Measurements from ENCODE around the gene TANGO2. TPM values are rescaled to one million over a fixed set of nuclear protein-coding genes. Genes with fewer than 3 reads are reported as not detected.

Gene TANGO2
- total and polyA plus RNA-seq, 9 of the 15 experiments (the other 6 are each of a cell fraction or from before 2014, with no cell fraction given): 15.5 to 94.9 (median 70.1) TPM

DNA sequence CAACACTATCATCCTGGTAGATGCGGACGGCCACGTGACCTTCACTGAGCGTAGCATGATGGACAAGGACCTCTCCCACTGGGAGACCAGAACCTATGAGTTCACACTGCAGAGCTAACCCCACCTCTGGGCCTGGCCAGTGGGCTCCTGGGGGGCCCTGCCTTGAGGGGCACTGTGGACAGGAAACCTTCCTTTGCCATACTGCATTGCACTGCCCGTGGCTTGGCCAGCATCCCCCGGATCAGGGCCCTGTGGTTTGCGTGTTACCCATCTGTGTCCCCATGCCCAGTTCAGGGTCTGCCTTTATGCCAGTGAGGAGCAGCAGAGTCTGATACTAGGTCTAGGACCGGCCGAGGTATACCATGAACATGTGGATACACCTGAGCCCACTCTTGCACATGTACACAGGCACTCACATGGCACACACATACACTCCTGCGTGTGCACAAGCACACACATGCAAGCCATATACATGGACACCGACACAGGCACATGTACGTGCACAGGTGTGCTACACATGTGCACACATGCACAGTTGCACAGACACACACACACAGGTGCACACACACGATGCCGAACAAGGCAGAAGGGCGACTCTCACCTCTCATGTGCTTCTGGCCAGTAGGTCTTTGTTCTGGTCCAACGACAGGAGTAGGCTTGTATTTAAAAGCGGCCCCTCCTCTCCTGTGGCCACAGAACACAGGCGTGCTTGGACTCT, 43.8 kb downstream of the TANGO2 start:
- H3K4me1 ChIP-seq (replicated peaks in 1 of 2; ENCODE audit: control insufficient read depth in 2 of 2, insufficient read depth in 2 of 2, low read length in 2 of 2): peaks cover 8 to 56% of the 10 kb centered on the region in 2 experiments
- intact Hi-C loops (cut with micrococcal nuclease) (no loop called here), in situ Hi-C loops (cut with MboI) (no loop called here)
- H3K36me3 ChIP-seq (ENCODE audit: control insufficient read depth, insufficient read depth, low read length): peaks cover 48% of the 10 kb centered on the region
- H4K20me1 ChIP-seq (replicated peaks; ENCODE audit: control insufficient read depth, insufficient read depth, low read length): peaks cover 22% of the 10 kb centered on the region; the same call in 1 of the 2 replicates
- peaks cover 17% of the 10 kb centered on the region for H3K9me1 ChIP-seq (ENCODE audit: control insufficient read depth, insufficient read depth, low read length)
- H3K9ac ChIP-seq (ENCODE audit: insufficient read depth in 1 of 2, low read depth in 2 of 2, low read length in 2 of 2): peak overlapping the region in 1 of 2 experiments; percentile 59; a peak in 1 of 4 replicates
- H3K27me3 ChIP-seq (ENCODE audit: control insufficient read depth in 2 of 2, insufficient read depth in 2 of 2, low read length in 2 of 2): no peaks in the 10 kb centered on the region
- DNase-seq (ENCODE audit: extremely low read depth in 1 of 4, low spot score in 3 of 4) (no peak), ATAC-seq (no peak), FAIRE-seq (no peak)
- no peaks in the 10 kb centered on the region for H3K9me3 ChIP-seq (replicated peaks; ENCODE audit: control insufficient read depth, insufficient read depth, low read depth, low read length)
- H2AFZ ChIP-seq (ENCODE audit: low read depth, low read length): no peak overlapping the region
- 87% methylated on average over 18 of the region's 18 CpGs for WGBS (ENCODE audit: insufficient coverage, low coverage, missing lambda C conversion rate)
- no peak overlapping the region for H3K4me2 ChIP-seq (ENCODE audit: insufficient read depth, low read length)
- H3K27ac ChIP-seq (ENCODE audit: extremely low read depth, low read depth, low read length): no peak overlapping the region
- POLR2A ChIA-PET: interaction anchor here (0.6 to 2.0 kb wide), 3 partner anchors 12 to 461 kb away, joined by 4 to 5 read pairs (median 5); no protein-coding TSS in a partner anchor
- no peak overlapping the region for H3K4me3 ChIP-seq
- no TSS peak for BruUV-seq (replicated peaks)
- peaks cover 12% of the 10 kb centered on the region; the same call in 2 of the 3 replicates for H3K79me2 ChIP-seq (ENCODE audit: control insufficient read depth, insufficient read depth, low read length)
- CTCF ChIA-PET (ENCODE audit: low intra/inter-chr PET ratio): no interaction called here
- TF ChIP-seq IRF1 (CRISPR knock-in tag; IDR thresholded peaks at IDR 0.05; ENCODE audit: borderline replicate concordance) (no peak), YY1 (IDR thresholded peaks at IDR 0.05; ENCODE audit: borderline replicate concordance in 1 of 3, control insufficient read depth in 1 of 3, extremely low read depth in 1 of 3, insufficient read depth in 3 of 3, insufficient read length in 1 of 3, insufficient replicate concordance in 2 of 3, low read depth in 1 of 3, low read length in 2 of 3) (peak in 1 of 3 experiments; percentile 4), SMARCE1 (IDR thresholded peaks at IDR 0.05) (no peak), WHSC1 (IDR thresholded peaks at IDR 0.05; ENCODE audit: low read length) (peak; percentile 14), CCAR2 (IDR thresholded peaks at IDR 0.05; ENCODE audit: low read depth, low read length) (no peak), PRMT5 (CRISPR knock-in tag; IDR thresholded peaks at IDR 0.05) (peak; percentile 7; the same call in 1 of the 2 replicates), ZZZ3 (IDR thresholded peaks at IDR 0.05) (no peak), PRPF4 (IDR thresholded peaks at IDR 0.05; ENCODE audit: insufficient read depth, low read depth, low read length, poor library complexity, severe bottlenecking) (no peak), CHD2 (IDR thresholded peaks at IDR 0.05; ENCODE audit: low read depth, low read length) (no peak), RBFOX2 (IDR thresholded peaks at IDR 0.05; ENCODE audit: low read depth, low read length) (0 out of 2 replicates have a peak, but pooled peaks have one; percentile 3), POLR2A (conservative IDR thresholded peaks at IDR 0.05) (peak; percentile 62), CSDE1 (IDR thresholded peaks at IDR 0.05) (no peak), GATAD2A (IDR thresholded peaks at IDR 0.05) (no peak), SUPT5H (IDR thresholded peaks at IDR 0.05) (peak; percentile 45; the same call in 1 of the 2 replicates), RAD21 (CRISPR knock-in tag; conservative IDR thresholded peaks at IDR 0.05 in 1 of 2, IDR thresholded peaks at IDR 0.05 in 1 of 2) (no peak), PHB (CRISPR knock-in tag; IDR thresholded peaks at IDR 0.05) (peak; percentile 74; the same call in 1 of the 2 replicates), NBN (IDR thresholded peaks at IDR 0.05; ENCODE audit: low read depth) (no peak), ZNF263 (CRISPR knock-in tag; IDR thresholded peaks at IDR 0.05; ENCODE audit: borderline replicate concordance) (no peak), POLR2G (IDR thresholded peaks at IDR 0.05; ENCODE audit: low read depth, low read length) (0 out of 2 replicates have a peak, but pooled peaks have one; percentile 17), ZNF311 (CRISPR knock-in tag; IDR thresholded peaks at IDR 0.05) (no peak), MYNN (IDR thresholded peaks at IDR 0.05) (0 out of 2 replicates have a peak, but pooled peaks have one; percentile 61), MYNN (CRISPR knock-in tag; IDR thresholded peaks at IDR 0.05) (no peak)
- TF ChIP-seq, protein P1, sequence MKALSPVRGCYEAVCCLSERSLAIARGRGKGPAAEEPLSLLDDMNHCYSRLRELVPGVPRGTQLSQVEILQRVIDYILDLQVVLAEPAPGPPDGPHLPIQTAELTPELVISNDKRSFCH (CRISPR knock-in tag; IDR thresholded peaks at IDR 0.05): no peak
- TF ChIP-seq, protein P1 (tag; IDR thresholded peaks at IDR 0.05): 0 out of 2 replicates have a peak, but pooled peaks have one; percentile 32

Data from K562 (cell line).